Measurements from ENCODE around the gene YJU2. TPM values are rescaled to one million over a fixed set of nuclear protein-coding genes. Genes with fewer than 3 reads are reported as not detected.

Gene YJU2
- total RNA-seq, 1 experiment from 2014 or later = 32.7 TPM

- peaks cover 2% of the 10 kb centered on the region for H3K27me3 ChIP-seq (ENCODE audit: control insufficient read depth, insufficient read depth, low read length)
- DNase-seq = no peak
- no peak overlapping the region for H3K4me3 ChIP-seq (ENCODE audit: insufficient read depth, low read depth, low read length)
- no peaks in the 10 kb centered on the region for H3K36me3 ChIP-seq (replicated peaks; ENCODE audit: control insufficient read depth, insufficient read depth, low read length)
Measured at GRCh38 chr19:4292515-4292914, 45.6 kb downstream of the YJU2 start.

GRCh38 chr19:4294389-4294788 is 47.5 kb downstream of the YJU2 start:
- Histone ChIP-seq H3K36me3 (replicated peaks; ENCODE audit: control insufficient read depth, insufficient read depth, low read length) (no peaks in the 10 kb centered on the region), H3K27me3 (ENCODE audit: control insufficient read depth, insufficient read depth, low read length) (peaks cover 2% of the 10 kb centered on the region), H3K4me3 (ENCODE audit: insufficient read depth, low read depth, low read length) (no peak overlapping the region)
- peak; percentile 69 for DNase-seq

GRCh38 chr19:4295972-4296771 is 49.3 kb downstream of the YJU2 start:
- H3K36me3 ChIP-seq (replicated peaks; ENCODE audit: control insufficient read depth, insufficient read depth, low read length) = no peaks in the 10 kb centered on the region
- H3K4me3 ChIP-seq (ENCODE audit: insufficient read depth, low read depth, low read length) = no peak overlapping the region
- peaks cover 2% of the 10 kb centered on the region for H3K27me3 ChIP-seq (ENCODE audit: control insufficient read depth, insufficient read depth, low read length)
- DNase-seq = peak; percentile 82

GRCh38 chr19:4297901-4298809 is 51.3 kb downstream of the YJU2 start:
- H3K4me3 ChIP-seq (ENCODE audit: insufficient read depth, low read depth, low read length) = no peak overlapping the region
- peaks cover 2% of the 10 kb centered on the region for H3K27me3 ChIP-seq (ENCODE audit: control insufficient read depth, insufficient read depth, low read length)
- peak; percentile 70 for DNase-seq
- H3K36me3 ChIP-seq (replicated peaks; ENCODE audit: control insufficient read depth, insufficient read depth, low read length) = no peaks in the 10 kb centered on the region

DNA sequence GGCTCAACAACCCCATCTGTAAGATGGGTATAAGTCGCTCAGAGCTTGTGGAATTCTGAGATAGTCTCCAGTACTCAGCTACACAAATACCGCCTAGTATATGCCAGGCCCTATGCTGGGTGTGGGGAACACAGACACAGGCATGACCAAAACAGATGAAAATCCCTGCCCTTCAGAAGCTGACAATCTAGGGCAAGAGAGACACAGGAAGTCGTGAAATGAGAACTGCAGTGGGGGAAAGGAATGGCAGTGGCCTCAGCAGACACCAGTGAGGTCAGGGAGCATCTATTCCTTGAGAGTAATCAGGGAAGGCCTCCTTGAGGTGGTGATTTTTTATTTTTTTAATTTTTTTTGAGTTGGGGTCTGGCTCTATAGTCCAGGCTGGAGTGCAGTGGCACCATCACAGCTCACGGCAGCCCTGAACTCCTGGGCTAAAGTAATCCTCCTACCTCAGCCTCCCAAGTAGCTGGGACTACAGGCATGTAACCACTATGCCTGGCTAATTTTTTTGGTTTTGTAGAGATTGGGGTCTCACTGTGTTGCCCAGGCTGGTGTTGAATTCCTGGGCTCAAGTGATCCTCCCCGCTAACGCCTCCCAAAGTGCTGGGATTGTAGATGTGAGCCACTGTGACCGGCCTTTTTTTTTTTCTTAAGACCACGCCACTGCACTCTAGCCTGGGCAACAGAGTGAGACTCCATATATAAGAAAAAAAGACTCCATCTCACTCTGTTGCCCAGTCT is 52.1 kb downstream of the YJU2 start:
- no peak for DNase-seq
- H3K4me3 ChIP-seq (ENCODE audit: insufficient read depth, low read depth, low read length) = no peak overlapping the region
- no peaks in the 10 kb centered on the region for H3K36me3 ChIP-seq (replicated peaks; ENCODE audit: control insufficient read depth, insufficient read depth, low read length)
- peaks cover 2% of the 10 kb centered on the region for H3K27me3 ChIP-seq (ENCODE audit: control insufficient read depth, insufficient read depth, low read length)

- H3K4me3 ChIP-seq (ENCODE audit: insufficient read depth, low read depth, low read length) = no peak overlapping the region
- no peaks in the 10 kb centered on the region for H3K36me3 ChIP-seq (replicated peaks; ENCODE audit: control insufficient read depth, insufficient read depth, low read length)
- no peak for DNase-seq
- peaks cover 2% of the 10 kb centered on the region; the same call in 1 of the 2 replicates for H3K27me3 ChIP-seq (ENCODE audit: control insufficient read depth, insufficient read depth, low read length)
Measured at GRCh38 chr19:4300589-4300988, 53.7 kb downstream of the YJU2 start.

- Histone ChIP-seq H3K36me3 (replicated peaks; ENCODE audit: control insufficient read depth, insufficient read depth, low read length) (no peaks in the 10 kb centered on the region; the same call in none of the 2 replicates), H3K27me3 (ENCODE audit: control insufficient read depth, insufficient read depth, low read length) (no peaks in the 10 kb centered on the region), H3K4me3 (ENCODE audit: insufficient read depth, low read depth, low read length) (no peak overlapping the region)
- DNase-seq = peak; percentile 59
Measured at GRCh38 chr19:4301590-4302242, 54.8 kb downstream of the YJU2 start.

- no peaks in the 10 kb centered on the region for H3K27me3 ChIP-seq (ENCODE audit: control insufficient read depth, insufficient read depth, low read length)
- H3K36me3 ChIP-seq (replicated peaks; ENCODE audit: control insufficient read depth, insufficient read depth, low read length) = no peaks in the 10 kb centered on the region; the same call in none of the 2 replicates
- no peak within 1 kb of the TSS for H3K4me3 ChIP-seq (ENCODE audit: insufficient read depth, low read depth, low read length)
- peak; percentile 49 for DNase-seq
Measured at GRCh38 chr19:4302243-4302640, 55.4 kb downstream of the YJU2 start, which contains the start of gene TMIGD2. Gene TMIGD2 (minus strand): TSS chr19:4302389. CDS start chr19:4302385, 4 bp downstream.

GRCh38 chr19:4303819-4304537 is 57.1 kb downstream of the YJU2 start:
- H3K36me3 ChIP-seq (replicated peaks; ENCODE audit: control insufficient read depth, insufficient read depth, low read length) = peaks cover 2% of the 10 kb centered on the region
- peak overlapping the region; percentile 40; the same call in 1 of the 2 replicates for H3K4me3 ChIP-seq (ENCODE audit: insufficient read depth, low read depth, low read length)
- no peaks in the 10 kb centered on the region for H3K27me3 ChIP-seq (ENCODE audit: control insufficient read depth, insufficient read depth, low read length)
- peak; percentile 54 for DNase-seq

DNA sequence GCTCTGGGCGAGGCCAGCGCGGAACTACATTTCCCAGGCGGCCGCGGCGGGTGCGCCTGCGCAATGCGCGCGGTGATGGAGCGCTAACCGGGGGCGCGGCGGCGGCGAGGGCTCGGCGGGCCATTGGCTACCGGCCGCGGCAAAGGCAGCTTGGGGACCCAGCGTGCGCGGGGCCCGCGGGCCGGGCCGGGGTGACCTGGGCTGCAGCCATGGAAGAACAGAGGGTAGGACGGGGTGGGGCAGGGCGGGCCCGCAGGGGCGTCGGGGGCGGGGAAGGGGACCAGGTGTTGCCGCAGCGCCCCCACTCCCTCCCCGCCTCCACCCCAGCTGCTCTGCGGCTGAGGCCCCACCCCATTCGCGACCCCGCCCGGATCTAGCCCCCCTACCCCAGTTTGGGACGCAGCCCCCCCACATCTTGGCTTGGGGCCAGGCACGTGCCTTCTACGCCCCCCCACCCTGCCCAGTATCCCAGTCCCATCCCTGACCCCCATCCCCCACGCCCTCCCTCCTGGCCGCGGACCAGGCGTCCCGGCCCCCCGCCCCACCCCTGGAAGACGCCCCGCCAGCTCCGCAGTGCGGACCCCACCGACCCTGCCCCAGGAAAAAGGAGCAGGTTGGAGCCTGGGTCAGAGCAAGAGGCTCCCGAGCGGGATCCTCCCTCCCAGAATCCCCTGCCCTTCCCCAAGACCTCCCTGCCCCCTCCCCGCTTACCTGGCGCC is 57.8 kb downstream of the YJU2 start, which contains the start of gene FSD1:
TSS of gene FSD1 (plus strand) at position 61 of the 719 bp plus-strand sequence. CDS start at position 210, 149 bp downstream.
- Histone ChIP-seq H3K27me3 (ENCODE audit: control insufficient read depth, insufficient read depth, low read length) (no peaks in the 10 kb centered on the region), H3K36me3 (replicated peaks; ENCODE audit: control insufficient read depth, insufficient read depth, low read length) (peaks cover 2% of the 10 kb centered on the region), H3K4me3 (ENCODE audit: insufficient read depth, low read depth, low read length) (peak within 1 kb of the TSS; percentile 40)
- peak; percentile 100 for DNase-seq

DNA sequence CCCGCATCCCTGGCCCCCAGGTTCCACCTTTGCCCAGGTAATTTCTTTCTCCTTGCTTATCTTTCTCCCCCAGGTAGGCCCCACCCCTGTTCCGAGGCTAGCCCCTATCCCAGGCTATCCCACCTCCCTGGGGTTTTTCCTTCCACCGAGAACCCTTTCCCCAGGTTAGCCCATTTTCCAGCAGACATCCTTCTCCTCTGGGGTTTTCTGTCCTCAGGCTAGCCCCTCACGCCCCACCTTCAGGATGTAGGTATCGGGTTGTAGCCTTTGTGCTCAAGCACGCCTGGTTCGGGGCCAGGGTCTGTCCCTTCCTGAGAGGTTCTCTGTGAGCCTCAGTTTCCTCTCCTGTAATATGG is 58.4 kb downstream of the YJU2 start:
- Histone ChIP-seq H3K4me3 (ENCODE audit: insufficient read depth, low read depth, low read length) (peak overlapping the region; percentile 40), H3K36me3 (replicated peaks; ENCODE audit: control insufficient read depth, insufficient read depth, low read length) (peaks cover 2% of the 10 kb centered on the region)
- no peak for DNase-seq

DNA sequence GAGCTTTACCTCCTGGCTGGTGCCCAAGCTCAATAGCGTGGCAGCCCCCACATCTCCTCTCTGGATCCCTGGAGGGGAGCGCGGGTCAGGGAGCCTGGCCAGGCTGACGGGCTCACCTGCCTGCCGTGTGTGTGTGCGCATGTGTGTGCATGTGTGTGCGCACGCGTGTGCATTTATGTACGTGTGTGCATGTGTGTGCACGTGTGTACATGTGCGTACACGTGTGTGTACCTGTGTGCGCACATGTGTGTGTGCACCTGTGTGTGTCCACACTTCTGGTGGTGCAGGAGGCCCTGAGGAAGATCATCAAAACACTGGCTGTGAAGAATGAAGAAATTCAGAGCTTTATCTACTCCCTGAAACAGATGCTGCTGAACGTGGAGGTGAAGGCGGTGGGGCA is 58.8 kb downstream of the YJU2 start:
- no peaks in the 10 kb centered on the region for H3K27me3 ChIP-seq (ENCODE audit: control insufficient read depth, insufficient read depth, low read length)
- DNase-seq = no peak
- H3K36me3 ChIP-seq (replicated peaks; ENCODE audit: control insufficient read depth, insufficient read depth, low read length) = peaks cover 2% of the 10 kb centered on the region
- no peak overlapping the region for H3K4me3 ChIP-seq (ENCODE audit: insufficient read depth, low read depth, low read length)

More for the DNA sequence above, 58.4 kb downstream of the YJU2 start:
- H3K27me3 ChIP-seq (ENCODE audit: control insufficient read depth, insufficient read depth, low read length) = no peaks in the 10 kb centered on the region
